ENCODE data around the gene HOTAIR. TPM values are rescaled to one million over a fixed set of nuclear protein-coding genes. Genes with fewer than 3 reads are reported as not detected.

Gene HOTAIR
- total RNA-seq, 1 donor from 2014 or later, result not detected

GRCh38 chr12:53963434-53964314 is 11.1 kb downstream of the HOTAIR start:
- ATAC-seq (no peak), DNase-seq (ENCODE audit: low spot score) (no peak)

GRCh38 chr12:53963005-53963404 is 11.7 kb downstream of the HOTAIR start:
- ATAC-seq, result no peak

GRCh38 chr12:53961025-53961761 is 13.6 kb downstream of the HOTAIR start:
- no peak for DNase-seq (ENCODE audit: low spot score)
- no peak for ATAC-seq

More at GRCh38 chr12:53963005-53963404, 11.7 kb downstream of the HOTAIR start:
- no peak for DNase-seq (ENCODE audit: low spot score)

GRCh38 chr12:53960187-53961024 is 14.3 kb downstream of the HOTAIR start:
- no peak for ATAC-seq
- no peak for DNase-seq (ENCODE audit: low spot score)

- ATAC-seq (no peak), DNase-seq (ENCODE audit: low spot score) (no peak)
These were observed 15.4 kb downstream of the HOTAIR start for GRCh38 chr12:53959314-53959713.

GRCh38 chr12:53958128-53958527 is 16.6 kb downstream of the HOTAIR start:
- DNase-seq (ENCODE audit: low spot score) (no peak), ATAC-seq (no peak)

- ATAC-seq, result no peak
- DNase-seq (ENCODE audit: low spot score), result no peak
These were observed 17.7 kb downstream of the HOTAIR start for GRCh38 chr12:53956914-53957536.

GRCh38 chr12:53956251-53956887 is 18.4 kb downstream of the HOTAIR start:
- ATAC-seq (no peak), DNase-seq (ENCODE audit: low spot score) (no peak)

GRCh38 chr12:53955776-53956250 is 18.9 kb downstream of the HOTAIR start:
- DNase-seq (ENCODE audit: low spot score) (no peak), ATAC-seq (no peak)

- DNase-seq (ENCODE audit: low spot score) (no peak), ATAC-seq (no peak)
These were observed 19.5 kb downstream of the HOTAIR start for GRCh38 chr12:53955036-53955775.

- no peak for DNase-seq (ENCODE audit: low spot score)
- ATAC-seq, result no peak
These were observed 20.1 kb downstream of the HOTAIR start, which contains the start of gene HOXC12 for GRCh38 chr12:53954694-53955035. HOXC12 (plus strand) TSS chr12:53954903; CDS start chr12:53954930, 27 bp downstream.

GRCh38 chr12:53953831-53954693 is 20.7 kb downstream of the HOTAIR start:
- DNase-seq (ENCODE audit: low spot score) (no peak), ATAC-seq (no peak)

- DNase-seq (ENCODE audit: low spot score) (no peak), ATAC-seq (peak; percentile 47)
These were observed 21.7 kb downstream of the HOTAIR start for GRCh38 chr12:53952871-53953734.

GRCh38 chr12:53952335-53952694 is 22.4 kb downstream of the HOTAIR start:
- DNase-seq (ENCODE audit: low spot score), result no peak
- no peak for ATAC-seq

GRCh38 chr12:53951577-53952334 is 23.0 kb downstream of the HOTAIR start:
- DNase-seq (ENCODE audit: low spot score), result no peak
- no peak for ATAC-seq

GRCh38 chr12:53950789-53951576 is 23.8 kb downstream of the HOTAIR start:
- peak; percentile 30 for ATAC-seq

More at GRCh38 chr12:53950789-53951576, 23.8 kb downstream of the HOTAIR start:
- no peak for DNase-seq (ENCODE audit: low spot score)
